NCI-H1092 treated with DMSO at 0.1 percent for 48 hours (cell line): ENCODE results near the gene RNASE8.
"Not testable (repeated sequence)": the region's sequence is repeated elsewhere in the genome, so short reads cannot be mapped to it uniquely, and the experiment has no call there.

ENCODE experiments used
- DNase-seq: peaks from one replicate; lab custom pipeline; 2025; lab: John Stamatoyannopoulos, UW

Gene RNASE8

GRCh38 chr14:21030531-21030930 lies 27.1 kb upstream of the RNASE8 start:
- no peak for DNase-seq

- no peak for DNase-seq
Measured at GRCh38 chr14:21032326-21033132, 25.1 kb upstream of the RNASE8 start.

- no peak for DNase-seq
Measured at GRCh38 chr14:21033133-21033698, 24.4 kb upstream of the RNASE8 start.

GRCh38 chr14:21034707-21035106 lies 22.9 kb upstream of the RNASE8 start, which contains the start of gene RNASE13:
Gene RNASE13, minus strand, starts transcription at chr14:21034807. Its CDS starts 519 bp downstream, at chr14:21034288.
- no peak for DNase-seq

GRCh38 chr14:21036751-21037150 lies 20.9 kb upstream of the RNASE8 start:
- DNase-seq: no peak

GRCh38 chr14:21037156-21037555 lies 20.5 kb upstream of the RNASE8 start:
- DNase-seq: no peak

- peak; percentile 27 for DNase-seq
Measured at GRCh38 chr14:21038441-21039422, 18.9 kb upstream of the RNASE8 start.

- DNase-seq: peak; percentile 54
Measured at GRCh38 chr14:21039585-21040369, 17.8 kb upstream of the RNASE8 start.

GRCh38 chr14:21040370-21040925 lies 17.2 kb upstream of the RNASE8 start:
- no peak for DNase-seq

- not testable (repeated sequence) for DNase-seq
Measured at GRCh38 chr14:21040941-21041340, 16.7 kb upstream of the RNASE8 start.

- no peak for DNase-seq
Measured at GRCh38 chr14:21041676-21042433, 15.8 kb upstream of the RNASE8 start, which contains the start of gene RNASE7. Gene RNASE7, plus strand, starts transcription at chr14:21042362. Its CDS starts 631 bp downstream, at chr14:21042993.

GRCh38 chr14:21042918-21043317 lies 14.7 kb upstream of the RNASE8 start:
- DNase-seq: no peak

GRCh38 chr14:21043387-21043973 lies 14.1 kb upstream of the RNASE8 start:
- no peak for DNase-seq

GRCh38 chr14:21043974-21044618 lies 13.5 kb upstream of the RNASE8 start:
- peak; percentile 32 for DNase-seq

GRCh38 chr14:21047378-21047781 lies 10.2 kb upstream of the RNASE8 start:
- DNase-seq: no peak

- DNase-seq: no peak
Measured at GRCh38 chr14:21048638-21049037, 9.0 kb upstream of the RNASE8 start.

GRCh38 chr14:21049271-21049673 lies 8.3 kb upstream of the RNASE8 start:
- no peak for DNase-seq

- no peak for DNase-seq
Measured at GRCh38 chr14:21050597-21050996, 7.0 kb upstream of the RNASE8 start.
